Right lung (tissue), 5 donors: ENCODE measurements around the gene TAF1B. TPM values are rescaled to one million over a fixed set of nuclear protein-coding genes. Genes with fewer than 3 reads are reported as not detected.
A peak's percentile ranks its signal among the peaks of the same experiment; 100 is the strongest.
"Not testable (repeated sequence)": the region's sequence is repeated elsewhere in the genome, so short reads cannot be mapped to it uniquely, and the experiment has no call there.

Experiments used
- DNase-seq, 2 donors: peaks; one replicate each; pipeline ENCODE4 v3.0.0-alpha.2; 2013
- polyA plus RNA-seq, 5 donors: library from polyadenylated mRNA; unstranded; fragments of 120-200 nt; gene quantifications; one replicate each; pipeline versions ENCODE4 v1.2.1 to v1.2.3, GENCODE V29; 2013; ENCODE audit warnings: inconsistent platforms in 1 of 5, low replicate concordance in 1 of 5; ENCODE audit not compliant: insufficient read length in 5 of 5, insufficient read depth in 1 of 5

The TAF1B gene
- polyA plus RNA-seq, 5 donors, result 19.1 to 35.7 (median 26.7) TPM

GRCh38 chr2:9879455-9880194 is 36.4 kb downstream of the TAF1B start:
- DNase-seq, result no peak

- no peak for DNase-seq
Observed at GRCh38 chr2:9883897-9884296, 40.6 kb downstream of the TAF1B start.

GRCh38 chr2:9884436-9884835 is 41.2 kb downstream of the TAF1B start:
- no peak for DNase-seq

- no peak for DNase-seq
Observed at GRCh38 chr2:9885036-9885684, 41.9 kb downstream of the TAF1B start.

GRCh38 chr2:9887513-9887912 is 44.2 kb downstream of the TAF1B start:
- no peak for DNase-seq

- no peak for DNase-seq
Observed at GRCh38 chr2:9889812-9890261, 46.6 kb downstream of the TAF1B start.

- no peak for DNase-seq
Observed at GRCh38 chr2:9892236-9892635, 49.0 kb downstream of the TAF1B start.

- no peak for DNase-seq
Observed at GRCh38 chr2:9895669-9896590, 52.7 kb downstream of the TAF1B start.

- peak in 1 of 2 donors; percentile 14 for DNase-seq
Observed at GRCh38 chr2:9897331-9897737, 54.1 kb downstream of the TAF1B start.

- DNase-seq, result no peak
Observed at GRCh38 chr2:9897846-9898245, 54.6 kb downstream of the TAF1B start.

- no peak for DNase-seq
Observed at GRCh38 chr2:9905413-9905812, 62.1 kb downstream of the TAF1B start.

GRCh38 chr2:9907402-9907801 is 64.1 kb downstream of the TAF1B start:
- no peak for DNase-seq

- no peak for DNase-seq
Observed at GRCh38 chr2:9908639-9909038, 65.4 kb downstream of the TAF1B start.

- no peak for DNase-seq
Observed at GRCh38 chr2:9909106-9909505, 65.8 kb downstream of the TAF1B start.

GRCh38 chr2:9910699-9911098 is 67.4 kb downstream of the TAF1B start:
- DNase-seq, result no peak

GRCh38 chr2:9912468-9912867 is 69.2 kb downstream of the TAF1B start:
- DNase-seq, result no peak

GRCh38 chr2:9914384-9915065 is 71.3 kb downstream of the TAF1B start:
- DNase-seq, result no peak

GRCh38 chr2:9918275-9918674 is 75.0 kb downstream of the TAF1B start:
- DNase-seq, result no peak

- no peak for DNase-seq
Observed at GRCh38 chr2:9919512-9919911, 76.2 kb downstream of the TAF1B start.

GRCh38 chr2:9927020-9927419 is 83.7 kb downstream of the TAF1B start:
- DNase-seq, result not testable (repeated sequence)

GRCh38 chr2:9937258-9937657 is 94.0 kb downstream of the TAF1B start:
- DNase-seq, result no peak

- no peak for DNase-seq
Observed at GRCh38 chr2:9937968-9938367, 94.7 kb downstream of the TAF1B start.
